Neural cell (in vitro differentiated cells): ENCODE results near the gene TAX1BP3.
A peak's percentile ranks its signal among the peaks of the same experiment; 100 is the strongest.

Experiments used
- CTCF ChIP-seq: fragments of 450-650 bp; IDR thresholded peaks from 2 replicates; pipeline ENCODE4 v1.5.1; 2014; ENCODE audit warnings: antibody characterized with exemption, mild to moderate bottlenecking, moderate library complexity; ENCODE audit not compliant: poor library complexity, severe bottlenecking
- EP300 ChIP-seq: fragments of 450-650 bp; conservative IDR thresholded peaks from 2 replicates; pipeline ENCODE4 v1.6.1; 2014; ENCODE audit warnings: antibody characterized with exemption, mild to moderate bottlenecking, moderate library complexity; ENCODE audit not compliant: poor library complexity, severe bottlenecking
- EZH2 ChIP-seq: fragments of 200-600, 300-800 bp; shearing (Covaris generic), sonication (generic); IDR thresholded peaks from 2 replicates; pipeline ENCODE4 v1.6.1; 2014; ENCODE audit warnings: antibody characterized with exemption, low read length, borderline replicate concordance, mild to moderate bottlenecking; ENCODE audit not compliant: insufficient read depth, poor library complexity, severe bottlenecking
- MXI1 ChIP-seq: fragments of 450-650 bp; conservative IDR thresholded peaks from 2 replicates; pipeline ENCODE4 v1.6.1; 2014; ENCODE audit warnings: antibody characterized with exemption, mild to moderate bottlenecking; ENCODE audit not compliant: poor library complexity, severe bottlenecking
- POLR2AphosphoS5 ChIP-seq: IDR thresholded peaks from 2 replicates; pipeline ENCODE4 v1.6.1; 2012
- RAD21 ChIP-seq: fragments of 450-650 bp; conservative IDR thresholded peaks from 2 replicates; pipeline ENCODE4 v1.6.1; 2014; ENCODE audit warnings: antibody characterized with exemption, mild to moderate bottlenecking, moderate library complexity
- TAF1 ChIP-seq: IDR thresholded peaks from 2 replicates; pipeline ENCODE4 v1.6.1; 2012; ENCODE audit warnings: low read depth
- TF ChIP-seq, protein P1 (sequence below): IDR thresholded peaks from 2 replicates; pipeline ENCODE4 v1.6.1; 2012; ENCODE audit warnings: borderline replicate concordance

GRCh38 chr17:3635474-3636153 is 32.8 kb downstream of the TAX1BP3 start:
- TF ChIP-seq TAF1, result no peak
- TF ChIP-seq CTCF, result peak; percentile 56
- TF ChIP-seq MXI1, result no peak
- no peak for TF ChIP-seq RAD21
- TF ChIP-seq EZH2, result no peak
- TF ChIP-seq EP300, result no peak
- TF ChIP-seq, protein P1, sequence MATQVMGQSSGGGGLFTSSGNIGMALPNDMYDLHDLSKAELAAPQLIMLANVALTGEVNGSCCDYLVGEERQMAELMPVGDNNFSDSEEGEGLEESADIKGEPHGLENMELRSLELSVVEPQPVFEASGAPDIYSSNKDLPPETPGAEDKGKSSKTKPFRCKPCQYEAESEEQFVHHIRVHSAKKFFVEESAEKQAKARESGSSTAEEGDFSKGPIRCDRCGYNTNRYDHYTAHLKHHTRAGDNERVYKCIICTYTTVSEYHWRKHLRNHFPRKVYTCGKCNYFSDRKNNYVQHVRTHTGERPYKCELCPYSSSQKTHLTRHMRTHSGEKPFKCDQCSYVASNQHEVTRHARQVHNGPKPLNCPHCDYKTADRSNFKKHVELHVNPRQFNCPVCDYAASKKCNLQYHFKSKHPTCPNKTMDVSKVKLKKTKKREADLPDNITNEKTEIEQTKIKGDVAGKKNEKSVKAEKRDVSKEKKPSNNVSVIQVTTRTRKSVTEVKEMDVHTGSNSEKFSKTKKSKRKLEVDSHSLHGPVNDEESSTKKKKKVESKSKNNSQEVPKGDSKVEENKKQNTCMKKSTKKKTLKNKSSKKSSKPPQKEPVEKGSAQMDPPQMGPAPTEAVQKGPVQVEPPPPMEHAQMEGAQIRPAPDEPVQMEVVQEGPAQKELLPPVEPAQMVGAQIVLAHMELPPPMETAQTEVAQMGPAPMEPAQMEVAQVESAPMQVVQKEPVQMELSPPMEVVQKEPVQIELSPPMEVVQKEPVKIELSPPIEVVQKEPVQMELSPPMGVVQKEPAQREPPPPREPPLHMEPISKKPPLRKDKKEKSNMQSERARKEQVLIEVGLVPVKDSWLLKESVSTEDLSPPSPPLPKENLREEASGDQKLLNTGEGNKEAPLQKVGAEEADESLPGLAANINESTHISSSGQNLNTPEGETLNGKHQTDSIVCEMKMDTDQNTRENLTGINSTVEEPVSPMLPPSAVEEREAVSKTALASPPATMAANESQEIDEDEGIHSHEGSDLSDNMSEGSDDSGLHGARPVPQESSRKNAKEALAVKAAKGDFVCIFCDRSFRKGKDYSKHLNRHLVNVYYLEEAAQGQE, result no peak
- no peak for TF ChIP-seq POLR2AphosphoS5
